Measurements from ENCODE around the gene IRAK3.

DNA sequence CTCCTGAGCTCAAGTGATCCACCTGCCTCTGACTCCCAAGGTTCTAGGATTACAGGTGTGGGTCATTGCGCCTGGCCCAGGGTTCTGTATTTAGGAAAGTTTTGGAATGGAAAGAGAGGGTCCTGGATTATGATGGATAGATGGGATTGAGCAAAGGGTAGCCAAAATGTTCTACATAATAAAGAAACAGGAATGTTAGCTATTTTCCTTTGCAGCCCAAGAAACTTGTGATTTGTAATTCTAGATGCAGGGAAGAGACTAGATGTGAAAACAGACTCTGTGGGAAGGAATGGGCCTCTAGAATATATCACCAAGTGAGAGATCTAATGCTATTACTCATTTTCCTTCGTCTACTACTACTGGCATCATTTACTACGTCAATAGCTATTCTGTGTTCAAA is 83.6 kb downstream of the IRAK3 start:
- TF ChIP-seq, protein P1, sequence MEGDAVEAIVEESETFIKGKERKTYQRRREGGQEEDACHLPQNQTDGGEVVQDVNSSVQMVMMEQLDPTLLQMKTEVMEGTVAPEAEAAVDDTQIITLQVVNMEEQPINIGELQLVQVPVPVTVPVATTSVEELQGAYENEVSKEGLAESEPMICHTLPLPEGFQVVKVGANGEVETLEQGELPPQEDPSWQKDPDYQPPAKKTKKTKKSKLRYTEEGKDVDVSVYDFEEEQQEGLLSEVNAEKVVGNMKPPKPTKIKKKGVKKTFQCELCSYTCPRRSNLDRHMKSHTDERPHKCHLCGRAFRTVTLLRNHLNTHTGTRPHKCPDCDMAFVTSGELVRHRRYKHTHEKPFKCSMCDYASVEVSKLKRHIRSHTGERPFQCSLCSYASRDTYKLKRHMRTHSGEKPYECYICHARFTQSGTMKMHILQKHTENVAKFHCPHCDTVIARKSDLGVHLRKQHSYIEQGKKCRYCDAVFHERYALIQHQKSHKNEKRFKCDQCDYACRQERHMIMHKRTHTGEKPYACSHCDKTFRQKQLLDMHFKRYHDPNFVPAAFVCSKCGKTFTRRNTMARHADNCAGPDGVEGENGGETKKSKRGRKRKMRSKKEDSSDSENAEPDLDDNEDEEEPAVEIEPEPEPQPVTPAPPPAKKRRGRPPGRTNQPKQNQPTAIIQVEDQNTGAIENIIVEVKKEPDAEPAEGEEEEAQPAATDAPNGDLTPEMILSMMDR (IDR thresholded peaks at IDR 0.05) = no peak
- TF ChIP-seq POLR2A (IDR thresholded peaks at IDR 0.05) = no peak

All from Peyer's patch (tissue), 4 donors.